HUES64 (cell line): Measurements from ENCODE around the gene MAP2K7.
A peak's percentile ranks its signal among the peaks of the same experiment; 100 is the strongest.

ENCODE experiments used
- H3K27ac ChIP-seq: 2 replicates; pipeline ENCODE4 v1.7.0; 2013; ENCODE audit warnings: low read depth, low read length, inconsistent platforms
- H3K27me3 ChIP-seq: 2 replicates; pipeline ENCODE4 v1.6.1; 2013; ENCODE audit warnings: mild to moderate bottlenecking, low read length; ENCODE audit not compliant: insufficient read depth
- H3K36me3 ChIP-seq: 2 replicates; pipeline ENCODE4 v1.6.1; 2013; ENCODE audit warnings: mild to moderate bottlenecking, low read length; ENCODE audit not compliant: insufficient read depth
- H3K4me1 ChIP-seq: 2 replicates; pipeline ENCODE4 v1.6.1; 2013; ENCODE audit warnings: mild to moderate bottlenecking, low read length, moderate library complexity; ENCODE audit not compliant: insufficient read depth
- H3K4me3 ChIP-seq: 2 replicates; pipeline ENCODE4 v1.5.1; 2013; ENCODE audit warnings: mild to moderate bottlenecking, low read length, moderate library complexity
- H3K9ac ChIP-seq: 2 replicates; pipeline ENCODE4 v1.6.1; 2013; ENCODE audit warnings: mild to moderate bottlenecking, low read depth, low read length
- H3K9me3 ChIP-seq: 2 replicates; pipeline ENCODE4 v1.6.1; 2013; ENCODE audit warnings: low read depth, low read length; ENCODE audit not compliant: insufficient read depth
- WGBS: fragments of 150-250, 120-280 bp; methylation state at CpG from one replicate; pipeline ENCODE4 v1.1.7; 2013; ENCODE audit warnings: missing lambda C conversion rate; 5-methylcytosine and 5-hydroxymethylcytosine counted together

The MAP2K7 gene

DNA sequence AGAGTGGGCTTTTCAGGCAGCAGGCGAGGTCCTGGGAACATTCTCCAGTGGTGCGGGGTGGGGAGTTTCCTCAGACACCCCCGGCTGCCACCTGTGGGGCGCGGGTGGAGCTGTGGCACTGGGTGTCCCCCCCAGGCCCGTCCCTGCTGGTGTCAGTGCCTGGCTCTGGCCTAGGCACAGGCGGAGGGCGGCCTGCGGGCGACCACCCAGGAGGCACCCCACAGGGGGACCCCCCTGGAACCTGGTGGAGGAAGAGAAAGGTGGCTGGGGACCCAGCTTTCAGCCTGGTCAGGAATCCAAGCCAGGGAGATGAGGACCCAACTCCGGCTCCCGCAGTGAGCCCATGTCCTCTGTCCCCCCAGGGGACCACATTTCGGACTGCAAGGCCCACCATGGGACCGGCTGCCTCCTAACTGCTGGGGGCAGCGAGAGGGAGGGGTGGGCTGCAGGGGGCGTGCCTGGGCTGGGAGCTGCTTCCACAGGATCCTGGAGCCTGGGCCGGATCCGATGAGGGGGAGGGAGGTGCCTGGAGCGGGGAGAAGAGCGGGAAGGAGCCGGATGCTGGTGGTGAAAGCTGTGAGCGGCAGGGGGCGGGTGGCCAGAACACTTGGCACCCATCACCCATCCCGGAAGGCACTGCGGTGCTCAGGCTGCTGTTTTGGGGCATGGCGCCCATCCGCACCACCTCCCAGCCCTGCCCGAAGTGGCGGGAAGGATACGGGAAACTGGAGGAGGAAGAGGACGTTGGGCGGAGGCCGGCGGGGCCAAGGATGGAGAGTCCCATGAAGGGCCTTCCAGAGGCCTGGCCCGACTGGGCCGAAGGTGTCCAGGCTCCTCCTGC is 27.8 kb downstream of the MAP2K7 start:
- WGBS = 97% methylated on average over 36 of the region's 36 CpGs
- Histone ChIP-seq H3K36me3 (peaks cover 65% of the 10 kb centered on the region), H3K4me3 (no peak overlapping the region), H3K9ac (no peak overlapping the region), H3K27ac (no peak overlapping the region), H3K9me3 (no peaks in the 10 kb centered on the region), H3K4me1 (no peaks in the 10 kb centered on the region), H3K27me3 (no peaks in the 10 kb centered on the region)

DNA sequence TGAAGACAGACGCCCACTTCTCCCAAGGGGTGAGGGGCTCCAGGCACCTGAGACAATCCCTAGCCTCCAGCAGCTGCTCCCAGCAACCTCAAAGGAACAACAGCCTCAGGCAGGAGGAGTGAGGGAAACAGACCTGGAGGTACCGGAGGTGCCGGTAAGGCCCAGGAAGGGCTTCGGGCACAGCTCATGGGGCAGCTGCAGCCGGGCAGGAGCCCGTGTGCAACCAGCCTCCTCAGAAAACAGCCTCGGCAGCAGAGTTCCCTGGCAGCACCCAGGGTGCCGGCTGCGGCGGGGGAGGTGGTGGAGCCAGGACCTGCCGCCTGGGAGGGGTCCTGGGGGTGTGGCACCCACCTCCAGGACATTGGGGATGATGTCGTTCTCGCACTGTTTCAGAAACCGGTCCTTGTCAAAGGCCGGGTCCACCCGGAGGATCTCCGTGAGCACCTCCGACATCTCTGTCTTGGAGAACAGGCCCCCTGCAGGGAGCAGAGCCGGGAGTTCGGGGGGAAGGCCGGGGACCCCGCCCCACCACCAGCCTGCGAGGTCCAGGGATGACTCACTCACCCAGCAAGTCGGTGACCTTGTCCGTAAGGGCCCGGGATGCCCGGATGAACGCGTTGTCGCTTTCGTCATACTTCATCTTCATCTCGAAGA is 28.7 kb downstream of the MAP2K7 start:
- H3K9ac ChIP-seq = no peak overlapping the region
- no peaks in the 10 kb centered on the region for H3K4me1 ChIP-seq
- no peaks in the 10 kb centered on the region for H3K27me3 ChIP-seq
- H3K4me3 ChIP-seq = no peak overlapping the region
- no peaks in the 10 kb centered on the region for H3K9me3 ChIP-seq
- WGBS = 95% methylated on average over 30 of the region's 32 CpGs
- no peak overlapping the region for H3K27ac ChIP-seq
- peaks cover 75% of the 10 kb centered on the region for H3K36me3 ChIP-seq

- Histone ChIP-seq H3K27ac (no peak overlapping the region), H3K27me3 (no peaks in the 10 kb centered on the region), H3K4me3 (no peak overlapping the region), H3K9ac (no peak overlapping the region), H3K36me3 (peaks cover 80% of the 10 kb centered on the region), H3K4me1 (no peaks in the 10 kb centered on the region), H3K9me3 (no peaks in the 10 kb centered on the region)
- 96% methylated on average over 10 of the region's 10 CpGs for WGBS
Measured at GRCh38 chr19:7932930-7933300, 29.2 kb downstream of the MAP2K7 start.

- Histone ChIP-seq H3K9ac (no peak overlapping the region), H3K36me3 (peaks cover 85% of the 10 kb centered on the region)
Measured at GRCh38 chr19:7933411-7933810, 29.7 kb downstream of the MAP2K7 start.

DNA sequence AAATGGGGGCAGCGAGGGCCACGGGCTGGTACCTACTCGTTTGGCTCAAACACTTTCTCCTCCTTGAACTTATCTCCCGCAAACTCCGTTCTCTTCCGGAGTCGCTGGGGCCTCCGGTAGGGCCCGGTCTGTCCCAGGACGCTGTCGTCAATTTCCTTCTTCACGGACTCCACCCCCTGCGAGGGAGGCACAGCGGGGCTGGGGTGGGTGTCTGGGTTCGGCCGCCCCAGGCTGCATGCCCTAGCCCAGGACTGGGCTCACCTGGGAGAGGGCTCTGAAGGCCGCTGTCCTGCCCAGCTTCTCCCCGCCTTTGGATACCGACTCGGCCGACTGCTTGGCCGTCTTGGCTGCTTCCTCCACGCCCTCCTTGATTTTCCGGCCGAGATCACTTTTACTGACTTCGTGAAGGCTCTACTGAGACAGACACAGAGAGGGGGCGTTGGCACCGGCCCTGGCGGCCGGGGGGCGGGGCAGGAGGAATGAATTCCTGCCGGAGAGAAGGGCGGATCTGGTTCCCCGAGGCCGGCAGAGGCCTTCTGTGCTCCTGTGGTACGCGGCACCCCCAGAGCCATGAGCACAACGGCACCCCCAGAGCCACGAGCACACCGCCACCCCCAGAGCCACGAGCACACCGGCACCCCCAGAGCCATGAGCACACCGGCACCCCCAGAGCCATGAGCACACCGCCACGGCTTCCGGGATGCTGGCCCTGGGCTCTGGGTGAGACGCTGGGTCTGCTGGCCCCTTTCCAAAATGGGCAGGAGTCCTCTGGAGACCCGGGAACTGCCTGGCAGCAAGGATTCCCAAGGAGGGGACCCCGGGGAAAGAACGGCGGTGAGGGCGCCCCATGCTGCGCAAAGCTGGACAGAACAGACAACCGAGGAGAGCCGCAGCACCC is 30.4 kb downstream of the MAP2K7 start:
- H3K4me1 ChIP-seq = no peaks in the 10 kb centered on the region
- no peaks in the 10 kb centered on the region for H3K9me3 ChIP-seq
- no peaks in the 10 kb centered on the region for H3K27me3 ChIP-seq
- H3K4me3 ChIP-seq = no peak overlapping the region
- peaks cover 91% of the 10 kb centered on the region for H3K36me3 ChIP-seq
- 95% methylated on average over 55 of the region's 55 CpGs for WGBS
- no peak overlapping the region for H3K27ac ChIP-seq
- H3K9ac ChIP-seq = no peak overlapping the region

More at GRCh38 chr19:7933411-7933810, 29.7 kb downstream of the MAP2K7 start:
- Histone ChIP-seq H3K4me3 (no peak overlapping the region), H3K27ac (no peak overlapping the region), H3K27me3 (no peaks in the 10 kb centered on the region), H3K4me1 (no peaks in the 10 kb centered on the region), H3K9me3 (no peaks in the 10 kb centered on the region)
- WGBS = 88% methylated on average over 14 of the region's 14 CpGs

DNA sequence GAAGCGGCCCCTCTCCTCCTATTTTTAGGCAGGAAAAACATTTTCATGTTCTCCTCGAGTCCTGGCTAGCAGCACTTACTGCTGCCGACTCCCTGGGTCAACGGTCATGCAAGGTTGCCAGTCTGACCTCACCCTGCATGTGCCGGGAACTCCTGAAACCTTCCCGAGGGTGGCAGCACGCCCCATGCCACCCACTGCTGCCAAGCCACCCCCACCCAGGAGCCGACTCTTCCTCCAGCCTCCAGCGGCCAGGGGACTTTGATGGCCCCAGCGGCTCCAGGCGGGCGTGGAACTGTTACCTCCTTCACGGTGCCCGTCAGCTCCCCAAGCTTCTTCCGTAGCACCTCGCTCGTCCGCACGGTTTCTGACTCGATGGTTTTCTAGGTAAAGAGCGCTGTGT is 31.1 kb downstream of the MAP2K7 start:
- Histone ChIP-seq H3K27me3 (no peaks in the 10 kb centered on the region), H3K36me3 (peaks cover 95% of the 10 kb centered on the region), H3K9ac (no peak overlapping the region), H3K9me3 (no peaks in the 10 kb centered on the region), H3K4me1 (no peaks in the 10 kb centered on the region), H3K4me3 (no peak overlapping the region), H3K27ac (no peak overlapping the region)
- WGBS = 96% methylated on average over 21 of the region's 21 CpGs

- H3K9ac ChIP-seq = no peak overlapping the region
- H3K9me3 ChIP-seq = no peaks in the 10 kb centered on the region
- H3K36me3 ChIP-seq = peaks cover 56% of the 10 kb centered on the region
- no peak overlapping the region for H3K27ac ChIP-seq
- no peaks in the 10 kb centered on the region for H3K4me1 ChIP-seq
- H3K27me3 ChIP-seq = no peaks in the 10 kb centered on the region
- WGBS = 95% methylated on average over 13 of the region's 13 CpGs
- H3K4me3 ChIP-seq = no peak overlapping the region
Measured at GRCh38 chr19:7940841-7941240, 37.2 kb downstream of the MAP2K7 start.

GRCh38 chr19:7941895-7942596 is 38.4 kb downstream of the MAP2K7 start:
- Histone ChIP-seq H3K4me3 (peak overlapping the region; percentile 97), H3K27me3 (no peaks in the 10 kb centered on the region), H3K4me1 (no peaks in the 10 kb centered on the region), H3K9me3 (no peaks in the 10 kb centered on the region), H3K27ac (no peak overlapping the region), H3K36me3 (peaks cover 44% of the 10 kb centered on the region), H3K9ac (no peak overlapping the region)
- WGBS = 94% methylated on average over 19 of the region's 19 CpGs

DNA sequence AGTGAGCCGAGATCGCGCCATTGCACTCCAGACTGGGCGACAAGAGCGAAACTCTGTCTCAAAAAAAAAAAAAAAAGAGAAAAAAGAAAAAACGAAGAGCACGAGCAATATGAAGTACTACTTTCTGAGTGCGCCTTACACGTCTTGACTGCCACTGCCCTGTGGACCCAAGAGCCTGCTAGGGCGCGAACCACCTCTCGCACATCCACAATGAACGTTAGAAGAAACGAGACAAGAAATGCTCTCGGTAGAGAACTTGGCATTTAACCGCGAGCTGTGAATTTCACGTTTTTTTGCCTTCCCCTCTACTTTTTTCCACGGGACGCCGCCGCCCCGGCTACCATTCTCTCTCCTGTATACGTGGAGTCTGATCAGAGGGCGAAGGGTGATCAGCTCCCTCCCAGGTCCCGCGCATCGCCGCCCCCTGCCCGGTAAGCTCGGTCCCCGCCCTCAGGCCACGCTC is 39.3 kb downstream of the MAP2K7 start:
- H3K9ac ChIP-seq = peak overlapping the region; percentile 99
- H3K27ac ChIP-seq = peak overlapping the region; percentile 98
- H3K36me3 ChIP-seq = peaks cover 37% of the 10 kb centered on the region
- H3K27me3 ChIP-seq = no peaks in the 10 kb centered on the region
- H3K4me3 ChIP-seq = peak overlapping the region; percentile 97
- H3K4me1 ChIP-seq = no peaks in the 10 kb centered on the region
- 9% methylated on average over 33 of the region's 33 CpGs for WGBS
- 0 out of 2 replicates have a peak, but pooled peaks cover 2% of the 10 kb centered on the region for H3K9me3 ChIP-seq

DNA sequence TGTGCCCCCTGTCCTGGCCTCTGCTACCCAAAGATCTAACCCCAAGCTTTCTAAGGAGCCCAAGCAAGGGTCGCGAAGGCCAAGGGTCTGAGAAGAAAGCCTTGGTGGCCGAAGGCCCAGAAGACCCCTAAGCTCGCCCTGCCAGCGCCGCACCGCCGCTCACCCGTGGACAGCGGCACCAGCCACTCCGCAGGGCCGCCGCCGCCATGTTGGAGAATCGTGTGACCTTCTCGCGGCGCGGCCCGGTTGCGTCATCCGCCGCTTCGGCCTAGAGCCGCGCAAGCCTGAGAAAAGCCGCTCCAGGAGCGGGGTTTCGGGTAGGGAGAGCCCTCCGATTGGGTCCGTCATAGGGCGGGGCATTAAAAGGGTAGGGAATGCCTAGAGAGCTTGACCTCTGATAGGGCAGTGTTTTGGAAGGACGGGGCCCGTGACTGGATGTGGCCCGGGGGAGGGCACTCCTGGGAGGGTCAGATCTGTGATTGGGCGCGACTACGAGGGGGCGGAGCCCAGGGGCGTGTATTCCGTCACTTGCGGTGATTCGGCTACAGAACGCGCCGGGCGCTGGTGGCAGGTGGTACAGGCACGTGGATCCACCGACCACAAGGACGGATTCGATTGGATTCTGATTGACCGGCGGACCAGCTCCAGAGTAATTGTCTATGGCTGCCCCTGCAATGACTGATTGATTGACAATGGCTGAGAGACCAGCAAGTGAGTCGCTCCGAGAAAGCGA is 39.9 kb downstream of the MAP2K7 start, which contains the start of gene TIMM44:
Gene TIMM44, minus strand, starts transcription at position 223 of the 733 bp plus-strand sequence. Its CDS starts 15 bp downstream, at position 208.
- H3K27ac ChIP-seq = peak within 1 kb of the TSS; percentile 98

More for the DNA sequence above, 39.9 kb downstream of the MAP2K7 start, which contains the start of gene TIMM44:
- WGBS = under 1% methylated on average over 56 of the region's 56 CpGs
- Histone ChIP-seq H3K4me1 (no peaks in the 10 kb centered on the region), H3K9me3 (0 out of 2 replicates have a peak, but pooled peaks cover 2% of the 10 kb centered on the region), H3K36me3 (peaks cover 33% of the 10 kb centered on the region), H3K9ac (peak within 1 kb of the TSS; percentile 99), H3K27me3 (no peaks in the 10 kb centered on the region), H3K4me3 (peak within 1 kb of the TSS; percentile 97)
